Measurements from ENCODE around the gene FAAP20.

GRCh38 chr1:2214541-2215241 is 20.1 kb upstream of the FAAP20 start:
- TF ChIP-seq CTCF (conservative IDR thresholded peaks at IDR 0.05) (no peak), EZH2 (IDR thresholded peaks at IDR 0.05; ENCODE audit: low read depth) (no peak)

Data from PC-9 (cell line).